HEK293 (cell line): ENCODE data around the gene DDX28.

ENCODE experiments used
- EGR2 ChIP-seq: fragments of 450-650 bp; formaldehyde crosslinking; IDR thresholded peaks from 2 replicates; pipeline ENCODE4 v1.5.1; 2016; ENCODE audit warnings: low read depth, missing biosample characterization, missing genetic modification characterization
- GLIS1 ChIP-seq: fragments of 450-650 bp; formaldehyde crosslinking; IDR thresholded peaks from 2 replicates; pipeline ENCODE4 v1.5.1; 2016; ENCODE audit warnings: missing biosample characterization, missing genetic modification characterization
- HOXD13 ChIP-seq: sonication (generic); formaldehyde crosslinking; IDR thresholded peaks from 2 replicates; pipeline ENCODE4 v1.8.0; 2022; ENCODE audit warnings: missing genetic modification reagents, borderline replicate concordance
- MYNN ChIP-seq: fragments of 450-650 bp; formaldehyde crosslinking; IDR thresholded peaks from 2 replicates; pipeline ENCODE4 v1.5.1; 2016; ENCODE audit warnings: missing biosample characterization, missing genetic modification characterization, borderline replicate concordance
- SETDB1 ChIP-seq: IDR thresholded peaks from one replicate; pipeline ENCODE4 v1.6.1; 2017; ENCODE audit warnings: mild to moderate bottlenecking, low read length, moderate library complexity, mixed read lengths; ENCODE audit not compliant: insufficient read length
- ZBTB17 ChIP-seq: fragments of 450-650 bp; formaldehyde crosslinking; IDR thresholded peaks from 2 replicates; pipeline ENCODE4 v1.5.1; 2016; ENCODE audit warnings: missing biosample characterization, missing genetic modification characterization
- ZBTB20 ChIP-seq: fragments of 450-650 bp; formaldehyde crosslinking; IDR thresholded peaks from 2 replicates; pipeline ENCODE4 v1.5.1; 2016; ENCODE audit warnings: missing biosample characterization, missing genetic modification characterization
- ZBTB44 ChIP-seq: fragments of 450-650 bp; IDR thresholded peaks from 2 replicates; pipeline ENCODE4 v1.5.1; 2018; ENCODE audit warnings: missing biosample characterization, mild to moderate bottlenecking, missing genetic modification characterization
- ZBTB48 ChIP-seq: fragments of 450-650 bp; formaldehyde crosslinking; IDR thresholded peaks from 2 replicates; pipeline ENCODE4 v1.5.1; 2016; ENCODE audit warnings: missing biosample characterization, missing genetic modification characterization
- ZEB2 ChIP-seq: fragments of 450-650 bp; formaldehyde crosslinking; IDR thresholded peaks from 2 replicates; pipeline ENCODE4 v1.5.1; 2016; ENCODE audit warnings: missing biosample characterization, missing genetic modification characterization
- ZNF121 ChIP-seq: fragments of 450-650 bp; formaldehyde crosslinking; IDR thresholded peaks from 2 replicates; pipeline ENCODE4 v1.5.1; 2016; ENCODE audit warnings: missing biosample characterization, missing genetic modification characterization
- ZNF133 ChIP-seq: fragments of 450-650 bp; formaldehyde crosslinking; IDR thresholded peaks from 2 replicates; pipeline ENCODE4 v1.5.1; 2016; ENCODE audit warnings: missing biosample characterization, missing genetic modification characterization
- ZNF140 ChIP-seq: fragments of 450-650 bp; formaldehyde crosslinking; IDR thresholded peaks from 2 replicates; pipeline ENCODE4 v1.5.1; 2016; ENCODE audit warnings: missing biosample characterization, missing genetic modification characterization
- ZNF148 ChIP-seq: fragments of 450-650 bp; formaldehyde crosslinking; IDR thresholded peaks from 2 replicates; pipeline ENCODE4 v1.5.0; 2017; ENCODE audit warnings: missing biosample characterization, missing genetic modification characterization, borderline replicate concordance
- ZNF335 ChIP-seq: fragments of 450-650 bp; formaldehyde crosslinking; conservative IDR thresholded peaks from 2 replicates; pipeline ENCODE4 v1.5.1; 2016; ENCODE audit warnings: missing biosample characterization, missing genetic modification characterization
- ZNF366 ChIP-seq: fragments of 450-650 bp; formaldehyde crosslinking; conservative IDR thresholded peaks from 2 replicates; pipeline ENCODE4 v1.5.1; 2016; ENCODE audit warnings: missing biosample characterization, missing genetic modification characterization
- ZNF514 ChIP-seq: fragments of 450-650 bp; formaldehyde crosslinking; IDR thresholded peaks from 2 replicates; pipeline ENCODE4 v1.5.1; 2016; ENCODE audit warnings: missing biosample characterization, missing genetic modification characterization
- ZNF518A ChIP-seq: fragments of 450-650 bp; formaldehyde crosslinking; conservative IDR thresholded peaks from 2 replicates; pipeline ENCODE4 v1.5.1; 2016; ENCODE audit warnings: low read depth, missing biosample characterization, missing genetic modification characterization
- ZNF555 ChIP-seq: fragments of 450-650 bp; formaldehyde crosslinking; conservative IDR thresholded peaks from 2 replicates; pipeline ENCODE4 v1.5.1; 2017; ENCODE audit warnings: missing biosample characterization, mild to moderate bottlenecking, missing genetic modification characterization, inconsistent platforms
- ZNF585B ChIP-seq: fragments of 450-650 bp; formaldehyde crosslinking; IDR thresholded peaks from 2 replicates; pipeline ENCODE4 v1.5.1; 2016; ENCODE audit warnings: missing biosample characterization, missing genetic modification characterization
- ZNF600 ChIP-seq: fragments of 450-650 bp; formaldehyde crosslinking; IDR thresholded peaks from 2 replicates; pipeline ENCODE4 v1.5.1; 2016; ENCODE audit warnings: missing biosample characterization, missing genetic modification characterization
- ZNF768 ChIP-seq: fragments of 450-650 bp; formaldehyde crosslinking; IDR thresholded peaks from 2 replicates; pipeline ENCODE4 v1.5.1; 2018; ENCODE audit warnings: missing biosample characterization, mild to moderate bottlenecking, missing genetic modification characterization
- ZNF837 ChIP-seq: fragments of 450-650 bp; formaldehyde crosslinking; IDR thresholded peaks from 2 replicates; pipeline ENCODE4 v1.5.1; 2016; ENCODE audit warnings: missing biosample characterization, missing genetic modification characterization
- TF ChIP-seq, protein P1 (sequence below): fragments of 450-650 bp; formaldehyde crosslinking; IDR thresholded peaks from 2 replicates; pipeline ENCODE4 v1.5.1; 2016; ENCODE audit warnings: missing biosample characterization, missing genetic modification characterization
- TF ChIP-seq, protein P2 (sequence below): fragments of 450-650 bp; formaldehyde crosslinking; IDR thresholded peaks from 2 replicates; pipeline ENCODE4 v1.5.1; 2017; ENCODE audit warnings: missing biosample characterization, missing genetic modification characterization
- TF ChIP-seq, protein P3 (sequence below): fragments of 450-650 bp; formaldehyde crosslinking; IDR thresholded peaks from 2 replicates; pipeline ENCODE4 v1.5.1; 2016; ENCODE audit warnings: missing biosample characterization, missing genetic modification characterization

DDX28 gene

DNA sequence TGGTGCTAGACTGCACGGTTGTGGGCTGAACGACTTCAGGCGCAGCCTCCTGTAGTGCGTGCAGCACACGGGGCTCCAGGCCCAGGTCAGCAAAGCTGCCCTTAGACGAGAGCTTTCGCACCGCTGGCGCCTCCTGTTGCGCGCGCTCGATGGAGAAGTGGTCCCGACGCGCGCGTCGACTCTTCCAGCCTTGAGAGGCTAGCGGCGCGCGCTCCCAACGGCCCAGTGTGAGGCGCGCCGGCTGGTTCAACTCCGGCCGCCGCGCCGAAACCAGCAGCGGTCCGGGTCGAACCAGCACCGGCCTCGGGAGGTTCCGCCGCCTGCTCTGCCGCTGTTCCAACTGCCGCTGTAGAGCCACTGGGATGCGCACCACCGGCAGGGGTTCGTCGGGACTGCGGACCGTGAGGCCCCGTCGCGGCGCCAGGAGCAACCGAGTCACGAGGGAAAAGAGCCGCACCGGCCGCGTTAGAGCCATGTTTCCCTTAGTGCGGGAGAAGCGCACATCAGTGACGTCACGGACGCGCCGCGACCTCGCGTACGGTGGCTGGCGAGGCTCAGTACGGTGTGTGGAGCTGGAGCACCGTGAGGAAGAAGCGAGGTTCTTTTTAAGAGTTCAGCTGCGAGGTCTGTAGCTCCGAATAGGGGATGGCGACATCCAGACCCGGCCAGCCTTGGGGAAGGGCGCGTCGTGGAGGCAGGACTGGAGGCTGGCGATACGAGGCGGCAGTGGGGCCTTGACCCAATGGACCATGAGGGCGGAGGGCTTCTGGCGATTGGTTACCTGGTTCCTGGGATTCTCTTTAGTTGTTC is at the start of gene DDX28, which contains the start of gene DUS2 (continued):
- TF ChIP-seq HOXD13 (CRISPR knock-in tag) (no peak), MYNN (no peak; the same call in 1 of the 2 replicates), ZNF121 (tag by site-specific recombination) (peak; percentile 74), ZNF585B (tag by site-specific recombination) (no peak), ZNF555 (tag by site-specific recombination) (no peak), ZNF140 (no peak), ZBTB44 (tag by site-specific recombination) (no peak), ZNF148 (tag by site-specific recombination) (no peak), ZBTB17 (tag by site-specific recombination) (peak; percentile 96), ZNF768 (tag by site-specific recombination) (no peak; the same call in 1 of the 2 replicates), ZNF518A (tag by site-specific recombination) (peak; percentile 30; the same call in 1 of the 2 replicates), EGR2 (tag by site-specific recombination) (no peak), ZNF133 (tag by site-specific recombination) (no peak), ZBTB48 (tag by site-specific recombination) (peak; percentile 78), ZNF514 (tag by site-specific recombination) (no peak), ZNF600 (tag by site-specific recombination) (peak; percentile 98), ZNF366 (tag by site-specific recombination) (no peak), SETDB1 (no peak), GLIS1 (tag by site-specific recombination) (0 out of 2 replicates have a peak, but pooled peaks have one; percentile 10), ZNF335 (tag by site-specific recombination) (peak; percentile 99), ZBTB20 (no peak; the same call in 1 of the 2 replicates), ZNF837 (tag by site-specific recombination) (no peak), ZEB2 (peak; percentile 70; the same call in 1 of the 2 replicates)
- TF ChIP-seq, protein P1, sequence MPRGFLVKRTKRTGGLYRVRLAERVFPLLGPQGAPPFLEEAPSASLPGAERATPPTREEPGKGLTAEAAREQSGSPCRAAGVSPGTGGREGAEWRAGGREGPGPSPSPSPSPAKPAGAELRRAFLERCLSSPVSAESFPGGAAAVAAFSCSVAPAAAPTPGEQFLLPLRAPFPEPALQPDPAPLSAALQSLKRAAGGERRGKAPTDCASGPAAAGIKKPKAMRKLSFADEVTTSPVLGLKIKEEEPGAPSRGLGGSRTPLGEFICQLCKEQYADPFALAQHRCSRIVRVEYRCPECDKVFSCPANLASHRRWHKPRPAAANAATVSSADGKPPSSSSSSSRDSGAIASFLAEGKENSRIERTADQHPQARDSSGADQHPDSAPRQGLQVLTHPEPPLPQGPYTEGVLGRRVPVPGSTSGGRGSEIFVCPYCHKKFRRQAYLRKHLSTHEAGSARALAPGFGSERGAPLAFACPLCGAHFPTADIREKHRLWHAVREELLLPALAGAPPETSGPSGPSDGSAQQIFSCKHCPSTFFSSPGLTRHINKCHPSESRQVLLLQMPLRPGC (tag by site-specific recombination), result no peak
- TF ChIP-seq, protein P2, sequence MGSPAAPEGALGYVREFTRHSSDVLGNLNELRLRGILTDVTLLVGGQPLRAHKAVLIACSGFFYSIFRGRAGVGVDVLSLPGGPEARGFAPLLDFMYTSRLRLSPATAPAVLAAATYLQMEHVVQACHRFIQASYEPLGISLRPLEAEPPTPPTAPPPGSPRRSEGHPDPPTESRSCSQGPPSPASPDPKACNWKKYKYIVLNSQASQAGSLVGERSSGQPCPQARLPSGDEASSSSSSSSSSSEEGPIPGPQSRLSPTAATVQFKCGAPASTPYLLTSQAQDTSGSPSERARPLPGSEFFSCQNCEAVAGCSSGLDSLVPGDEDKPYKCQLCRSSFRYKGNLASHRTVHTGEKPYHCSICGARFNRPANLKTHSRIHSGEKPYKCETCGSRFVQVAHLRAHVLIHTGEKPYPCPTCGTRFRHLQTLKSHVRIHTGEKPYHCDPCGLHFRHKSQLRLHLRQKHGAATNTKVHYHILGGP (tag by site-specific recombination), result no peak; the same call in 1 of the 2 replicates
- TF ChIP-seq, protein P3, sequence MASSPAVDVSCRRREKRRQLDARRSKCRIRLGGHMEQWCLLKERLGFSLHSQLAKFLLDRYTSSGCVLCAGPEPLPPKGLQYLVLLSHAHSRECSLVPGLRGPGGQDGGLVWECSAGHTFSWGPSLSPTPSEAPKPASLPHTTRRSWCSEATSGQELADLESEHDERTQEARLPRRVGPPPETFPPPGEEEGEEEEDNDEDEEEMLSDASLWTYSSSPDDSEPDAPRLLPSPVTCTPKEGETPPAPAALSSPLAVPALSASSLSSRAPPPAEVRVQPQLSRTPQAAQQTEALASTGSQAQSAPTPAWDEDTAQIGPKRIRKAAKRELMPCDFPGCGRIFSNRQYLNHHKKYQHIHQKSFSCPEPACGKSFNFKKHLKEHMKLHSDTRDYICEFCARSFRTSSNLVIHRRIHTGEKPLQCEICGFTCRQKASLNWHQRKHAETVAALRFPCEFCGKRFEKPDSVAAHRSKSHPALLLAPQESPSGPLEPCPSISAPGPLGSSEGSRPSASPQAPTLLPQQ (tag by site-specific recombination), result peak; percentile 77
